ENCODE measurements around the gene TRIM38.
A peak's percentile ranks its signal among the peaks of the same experiment; 100 is the strongest.

GRCh38 chr6:26026833-26027490 lies 64.4 kb downstream of the TRIM38 start:
- TF ChIP-seq CTCF (IDR thresholded peaks at IDR 0.05) (no peak), POLR2A (IDR thresholded peaks at IDR 0.05) (peak in 3 of 4 donors; percentile 80 to 98 (median 98))

Data from esophagus squamous epithelium (tissue), 4 donors.